CD4-positive, alpha-beta T cell (primary cell): ENCODE measurements around the gene PLIN4. TPM values are rescaled to one million over a fixed set of nuclear protein-coding genes. Genes with fewer than 3 reads are reported as not detected.

Source experiments
- ATAC-seq: fragments of 200-7000 bp; cut with Tn5 transposase; one replicate; pipeline ENCODE4 v1.10.0; 2022; ENCODE audit warnings: mild to moderate bottlenecking; ENCODE audit not compliant: poor library complexity
- CTCF ChIA-PET: fragments of 350-600 bp; sonication (Branson Sonifier 250); formaldehyde crosslinking; loops from one replicate; lab custom pipeline; 2021; ENCODE audit warnings: antibody characterized with exemption, inconsistent platforms; lab: Charles Lee
- POLR2A ChIA-PET: fragments of 350-600 bp; sonication (Branson Sonifier 250); formaldehyde crosslinking; loops from one replicate; lab custom pipeline; 2021; ENCODE audit warnings: antibody characterized with exemption, inconsistent platforms; lab: Charles Lee
- DNase-seq, 14 experiments: peaks; one replicate each; pipeline ENCODE4 v3.0.0-alpha.2; 2013 to 2020; ENCODE audit warnings: mixed read lengths in 2 of 14
- H3K27ac ChIP-seq, 2 donors: one replicate each; pipeline versions ENCODE4 v1.5.1 to v1.7.0; 2013; ENCODE audit warnings: low read length in 2 of 2, low read depth in 1 of 2, mild to moderate bottlenecking in 1 of 2
- H3K27me3 ChIP-seq, 2 experiments: 1 replicate in 1 of 2; 2 replicates in 1 of 2; pipeline versions ENCODE4 v1.6.1 to v1.7.0; 2013; ENCODE audit warnings: low read length in 2 of 2, control low read depth in 1 of 2, mild to moderate bottlenecking in 1 of 2, moderate library complexity in 1 of 2; ENCODE audit not compliant: insufficient read depth in 2 of 2, control insufficient read depth in 1 of 2
- H3K36me3 ChIP-seq: one replicate; pipeline ENCODE4 v1.6.1; 2013; ENCODE audit warnings: low read length, control low read depth; ENCODE audit not compliant: insufficient read depth
- H3K4me1 ChIP-seq: one replicate; pipeline ENCODE4 v1.6.1; 2013; ENCODE audit warnings: low read length, control low read depth; ENCODE audit not compliant: insufficient read depth
- H3K4me3 ChIP-seq: one replicate; pipeline ENCODE4 v1.5.1; 2013; ENCODE audit warnings: mild to moderate bottlenecking, low read length, moderate library complexity
- H3K9me3 ChIP-seq, 2 experiments: 1 replicate in 1 of 2; 2 replicates in 1 of 2; pipeline versions ENCODE4 v1.6.1 to v1.7.0; 2013; ENCODE audit warnings: low read length in 2 of 2, mild to moderate bottlenecking in 2 of 2, control low read depth in 1 of 2, moderate library complexity in 1 of 2; ENCODE audit not compliant: control insufficient read depth in 1 of 2, insufficient read depth in 1 of 2
- H3K27ac Mint-ChIP-seq: one replicate; pipeline ENCODE4 v1.8.0; 2020; ENCODE audit warnings: mixed read lengths
- H3K27me3 Mint-ChIP-seq: one replicate; pipeline ENCODE4 v1.8.0; 2021; ENCODE audit warnings: mixed read lengths
- H3K36me3 Mint-ChIP-seq: one replicate; pipeline ENCODE4 v1.8.0; 2021; ENCODE audit warnings: low read depth, mixed read lengths
- H3K4me1 Mint-ChIP-seq: one replicate; pipeline ENCODE4 v1.8.0; 2021; ENCODE audit warnings: low read depth, mixed read lengths
- H3K4me3 Mint-ChIP-seq: one replicate; pipeline ENCODE4 v1.8.0; 2020; ENCODE audit warnings: mild to moderate bottlenecking, mixed read lengths
- H3K9me3 Mint-ChIP-seq: one replicate; pipeline ENCODE4 v1.8.0; 2020; ENCODE audit warnings: mixed read lengths
- intact Hi-C, 2 experiments: fragments of 100-400 bp; cut with DNase I in 1 of 2; cut with micrococcal nuclease in 1 of 2; formaldehyde crosslinking; loops; one replicate each; pipeline versions ENCODE4 v1.15.1 to v1.9.0; 2023 to 2025; cut with DNase I, micrococcal nuclease
- total RNA-seq, 174 experiments: library from RNA in 2 of 174; stranded (reverse) in 2 of 174; gene quantifications; one replicate each; pipeline ENCODE4 v1.2.3 and lab custom pipeline; 2021 to 2026
- TF ChIP-seq, protein P1 (sequence below): fragments of 200-600 bp; IDR thresholded peaks from one replicate; pipeline ENCODE4 v1.8.0; 2022; ENCODE audit warnings: antibody characterized with exemption, mild to moderate bottlenecking

Gene PLIN4
- total RNA-seq, 2 experiments from 2014 or later, result not detected

GRCh38 chr19:4533835-4534424 is 15.6 kb upstream of the PLIN4 start:
- intact Hi-C loops, result no loop called here
- H3K27me3 ChIP-seq, result peaks cover 13 to 19% of the 10 kb centered on the region in 2 experiments
- Mint-ChIP-seq H3K9me3 (no peaks in the 10 kb centered on the region), H3K4me3 (no peak overlapping the region), H3K27me3 (peaks cover 19% of the 10 kb centered on the region), H3K27ac (no peak overlapping the region), H3K4me1 (no peaks in the 10 kb centered on the region), H3K36me3 (no peaks in the 10 kb centered on the region)
- no peak for ATAC-seq
- H3K36me3 ChIP-seq, result no peaks in the 10 kb centered on the region
- TF ChIP-seq, protein P1, sequence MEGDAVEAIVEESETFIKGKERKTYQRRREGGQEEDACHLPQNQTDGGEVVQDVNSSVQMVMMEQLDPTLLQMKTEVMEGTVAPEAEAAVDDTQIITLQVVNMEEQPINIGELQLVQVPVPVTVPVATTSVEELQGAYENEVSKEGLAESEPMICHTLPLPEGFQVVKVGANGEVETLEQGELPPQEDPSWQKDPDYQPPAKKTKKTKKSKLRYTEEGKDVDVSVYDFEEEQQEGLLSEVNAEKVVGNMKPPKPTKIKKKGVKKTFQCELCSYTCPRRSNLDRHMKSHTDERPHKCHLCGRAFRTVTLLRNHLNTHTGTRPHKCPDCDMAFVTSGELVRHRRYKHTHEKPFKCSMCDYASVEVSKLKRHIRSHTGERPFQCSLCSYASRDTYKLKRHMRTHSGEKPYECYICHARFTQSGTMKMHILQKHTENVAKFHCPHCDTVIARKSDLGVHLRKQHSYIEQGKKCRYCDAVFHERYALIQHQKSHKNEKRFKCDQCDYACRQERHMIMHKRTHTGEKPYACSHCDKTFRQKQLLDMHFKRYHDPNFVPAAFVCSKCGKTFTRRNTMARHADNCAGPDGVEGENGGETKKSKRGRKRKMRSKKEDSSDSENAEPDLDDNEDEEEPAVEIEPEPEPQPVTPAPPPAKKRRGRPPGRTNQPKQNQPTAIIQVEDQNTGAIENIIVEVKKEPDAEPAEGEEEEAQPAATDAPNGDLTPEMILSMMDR, result no peak
- ChIA-PET CTCF (interaction anchor here (2.4 kb wide), 1 partner anchor 8 kb away, joined by 6 read pairs; no protein-coding TSS in a partner anchor), POLR2A (no interaction called here)
- H3K4me3 ChIP-seq, result no peak overlapping the region
- H3K4me1 ChIP-seq, result peaks cover 11% of the 10 kb centered on the region
- peaks cover 0 to 10% of the 10 kb centered on the region in 2 experiments for H3K9me3 ChIP-seq
- no peak for DNase-seq
- H3K27ac ChIP-seq, result no peak overlapping the region

DNA sequence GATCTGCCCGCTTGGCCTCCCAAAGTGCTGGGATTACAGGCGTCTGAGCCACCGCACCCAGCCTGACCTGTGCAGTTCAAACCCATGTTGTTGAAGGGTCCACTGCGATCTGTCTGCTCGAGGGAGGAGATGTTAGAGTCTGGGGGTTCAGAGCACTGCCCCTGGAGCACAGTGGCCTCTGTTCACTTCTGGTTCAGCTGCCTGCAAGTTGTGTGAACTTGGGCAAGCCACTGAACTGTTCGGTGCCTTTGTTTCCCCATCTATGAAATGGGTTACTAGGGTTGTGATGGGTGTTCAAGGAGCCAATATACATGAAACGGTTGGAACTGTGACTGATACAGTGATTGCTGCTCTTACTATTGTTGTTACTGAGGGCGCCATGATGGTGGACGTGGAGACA is 15.0 kb upstream of the PLIN4 start:
- H3K9me3 ChIP-seq, result peaks cover 0 to 6% of the 10 kb centered on the region in 2 experiments
- TF ChIP-seq, protein P1, result no peak
- H3K9me3 Mint-ChIP-seq, result no peaks in the 10 kb centered on the region
- ATAC-seq (no peak), DNase-seq (no peak)
- intact Hi-C loops, result no loop called here
- no peaks in the 10 kb centered on the region for H3K36me3 ChIP-seq
- no peaks in the 10 kb centered on the region for H3K36me3 Mint-ChIP-seq
- POLR2A ChIA-PET, result no interaction called here
- CTCF ChIA-PET, result no interaction called here
- H3K27me3 Mint-ChIP-seq, result peaks cover 15% of the 10 kb centered on the region
- H3K4me3 ChIP-seq, result no peak overlapping the region
- no peak overlapping the region for H3K4me3 Mint-ChIP-seq
- H3K4me1 Mint-ChIP-seq, result no peaks in the 10 kb centered on the region
- H3K27me3 ChIP-seq, result peaks cover 13 to 19% of the 10 kb centered on the region in 2 experiments
- no peak overlapping the region for H3K27ac ChIP-seq
- H3K4me1 ChIP-seq, result peaks cover 11% of the 10 kb centered on the region
- no peak overlapping the region for H3K27ac Mint-ChIP-seq

GRCh38 chr19:4531562-4532165 is 13.4 kb upstream of the PLIN4 start:
- intact Hi-C loops, result no loop called here
- DNase-seq, result no peak

More at GRCh38 chr19:4531562-4532165, 13.4 kb upstream of the PLIN4 start:
- Mint-ChIP-seq H3K4me1 (no peaks in the 10 kb centered on the region), H3K36me3 (no peaks in the 10 kb centered on the region), H3K9me3 (no peaks in the 10 kb centered on the region), H3K27ac (no peak overlapping the region), H3K4me3 (no peak overlapping the region), H3K27me3 (peaks cover 15% of the 10 kb centered on the region)
- no peak overlapping the region for H3K4me3 ChIP-seq
- ChIA-PET POLR2A (no interaction called here), CTCF (no interaction called here)
- no peaks in the 10 kb centered on the region for H3K36me3 ChIP-seq
- TF ChIP-seq, protein P1, result no peak
- peaks cover 6 to 13% of the 10 kb centered on the region in 2 experiments for H3K27me3 ChIP-seq
- H3K4me1 ChIP-seq, result peaks cover 11% of the 10 kb centered on the region
- no peaks in the 10 kb centered on the region for H3K9me3 ChIP-seq
- ATAC-seq, result no peak
- H3K27ac ChIP-seq, result no peak overlapping the region
